ENCODE measurements around the gene GALNT15. TPM values are rescaled to one million over a fixed set of nuclear protein-coding genes. Genes with fewer than 3 reads are reported as not detected.

Gene GALNT15
- 10 to 100 TPM in 8 of 9 donors, 1 to 10 TPM in 1; 2.9 to 22.8 (median 15.0) TPM for total RNA-seq
- polyA plus RNA-seq, result 10 to 100 TPM in 1 of 3 donors, 1 to 10 TPM in 2; 6.6 to 10.8 (median 7.4) TPM
- long read RNA-seq, donor 1, result 0 reads
- long read RNA-seq, donor 2, full-length matches to known transcripts, result 1 of 1 reads
- long read RNA-seq, donor 2, partial matches to known transcripts, result 0 of 1 reads
- long read RNA-seq, donor 2, other reads (novel, unspliced or antisense), result 0 of 1 reads
- long read RNA-seq, donor 3, full-length matches to known transcripts, result 1 of 1 reads
- long read RNA-seq, donor 3, partial matches to known transcripts, result 0 of 1 reads
- long read RNA-seq, donor 3, other reads (novel, unspliced or antisense), result 0 of 1 reads
- long read RNA-seq, donor 4, full-length matches to known transcripts, result 3 of 7 reads
- long read RNA-seq, donor 4, partial matches to known transcripts, result 2 of 7 reads
- long read RNA-seq, donor 4, other reads (novel, unspliced or antisense), result 2 of 7 reads
- long read RNA-seq, donor 5, full-length matches to known transcripts, result 37 of 45 reads
- long read RNA-seq, donor 5, partial matches to known transcripts, result 3 of 45 reads
- long read RNA-seq, donor 5, other reads (novel, unspliced or antisense), result 5 of 45 reads
- long read RNA-seq, donor 6, full-length matches to known transcripts, result 2 of 2 reads
- long read RNA-seq, donor 6, partial matches to known transcripts, result 0 of 2 reads
- long read RNA-seq, donor 6, other reads (novel, unspliced or antisense), result 0 of 2 reads
- long read RNA-seq, donor 7, result 0 reads
- long read RNA-seq, donor 8, full-length matches to known transcripts, result 2 of 112 reads
- long read RNA-seq, donor 8, partial matches to known transcripts, result 0 of 112 reads
- long read RNA-seq, donor 8, other reads (novel, unspliced or antisense), result 110 of 112 reads
- long read RNA-seq, donor 9, result 0 reads
- long read RNA-seq, donor 10, result 0 reads

DNA sequence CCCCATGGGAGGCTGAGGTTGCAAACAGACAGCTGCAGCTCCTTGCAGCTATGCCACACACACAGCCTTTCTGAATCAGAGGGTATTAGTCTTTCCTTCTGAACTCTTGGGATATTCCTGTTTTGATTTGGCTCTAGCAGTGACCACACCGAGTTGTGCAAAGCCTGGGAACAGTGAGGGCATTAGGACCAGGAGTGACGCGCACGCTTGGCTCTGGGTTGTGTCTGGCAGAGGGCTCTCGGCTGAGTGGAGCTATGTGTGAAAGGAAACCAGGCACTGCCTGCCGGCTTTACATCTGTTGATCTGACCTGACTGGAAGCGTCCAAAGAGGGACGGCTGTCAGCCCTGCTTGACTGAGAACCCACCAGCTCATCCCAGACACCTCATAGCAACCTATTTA lies at the start of gene GALNT15:
GALNT15 (plus strand) TSS at position 292 of the 400 bp plus-strand sequence. CDS start 472 bp downstream, outside the sequence.
- WGBS, 4 donors, result 16 to 25% (median 23%) methylated on average over 2 to 8 of the region's 8 CpGs
- Histone ChIP-seq H3K9me3 (replicated peaks in 1 of 3) (no peaks in the 10 kb centered on the region), H3K27me3 (no peaks in the 10 kb centered on the region), H3K36me3 (replicated peaks in 1 of 2) (no peaks in the 10 kb centered on the region), H3K27ac (peak within 1 kb of the TSS in 2 of 5 donors; percentile 45 to 80), H3K4me1 (replicated peaks in 1 of 2) (peaks cover 0 to 13% of the 10 kb centered on the region in 2 donors), H3K4me3 (peak within 1 kb of the TSS in 1 of 4 donors; percentile 35)
- intact Hi-C loops (cut with DNase I), result loop anchor here in 1 of 2 donors (10.0 kb wide), 1 partner anchor 360 kb away; no protein-coding TSS in a partner anchor
- TF ChIP-seq, protein P1, sequence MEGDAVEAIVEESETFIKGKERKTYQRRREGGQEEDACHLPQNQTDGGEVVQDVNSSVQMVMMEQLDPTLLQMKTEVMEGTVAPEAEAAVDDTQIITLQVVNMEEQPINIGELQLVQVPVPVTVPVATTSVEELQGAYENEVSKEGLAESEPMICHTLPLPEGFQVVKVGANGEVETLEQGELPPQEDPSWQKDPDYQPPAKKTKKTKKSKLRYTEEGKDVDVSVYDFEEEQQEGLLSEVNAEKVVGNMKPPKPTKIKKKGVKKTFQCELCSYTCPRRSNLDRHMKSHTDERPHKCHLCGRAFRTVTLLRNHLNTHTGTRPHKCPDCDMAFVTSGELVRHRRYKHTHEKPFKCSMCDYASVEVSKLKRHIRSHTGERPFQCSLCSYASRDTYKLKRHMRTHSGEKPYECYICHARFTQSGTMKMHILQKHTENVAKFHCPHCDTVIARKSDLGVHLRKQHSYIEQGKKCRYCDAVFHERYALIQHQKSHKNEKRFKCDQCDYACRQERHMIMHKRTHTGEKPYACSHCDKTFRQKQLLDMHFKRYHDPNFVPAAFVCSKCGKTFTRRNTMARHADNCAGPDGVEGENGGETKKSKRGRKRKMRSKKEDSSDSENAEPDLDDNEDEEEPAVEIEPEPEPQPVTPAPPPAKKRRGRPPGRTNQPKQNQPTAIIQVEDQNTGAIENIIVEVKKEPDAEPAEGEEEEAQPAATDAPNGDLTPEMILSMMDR (IDR thresholded peaks at IDR 0.05), result no peak
- no peak for TF ChIP-seq POLR2A (IDR thresholded peaks at IDR 0.05)
- peak; percentile 66 to 93 (median 84) for DNase-seq

- H3K4me1 ChIP-seq (replicated peaks in 1 of 2), result no peaks in the 10 kb centered on the region
- DNase-seq, result no peak
- WGBS, 4 donors, result 93 to 96% (median 94%) methylated on average over 5 to 8 of the region's 8 CpGs
Measured at GRCh38 chr3:16126634-16127033, 47.8 kb upstream of the GALNT15 start.

GRCh38 chr3:16127249-16127648 lies 47.2 kb upstream of the GALNT15 start:
- Histone ChIP-seq H3K27me3 (no peaks in the 10 kb centered on the region), H3K4me3 (no peak overlapping the region), H3K36me3 (replicated peaks in 1 of 2) (no peaks in the 10 kb centered on the region), H3K27ac (no peak overlapping the region), H3K9me3 (replicated peaks in 1 of 3) (no peaks in the 10 kb centered on the region), H3K4me1 (replicated peaks in 1 of 2) (no peaks in the 10 kb centered on the region)
- intact Hi-C loops (cut with DNase I), result no loop called here
- TF ChIP-seq, protein P1 (IDR thresholded peaks at IDR 0.05), result no peak
- no peak for TF ChIP-seq POLR2A (IDR thresholded peaks at IDR 0.05)
- 93 to 96% (median 96%) methylated on average over 8 of the region's 8 CpGs for WGBS, 4 donors
- no peak for DNase-seq

More at GRCh38 chr3:16126634-16127033, 47.8 kb upstream of the GALNT15 start:
- Histone ChIP-seq H3K4me3 (no peak overlapping the region), H3K27ac (no peak overlapping the region), H3K36me3 (replicated peaks in 1 of 2) (no peaks in the 10 kb centered on the region), H3K9me3 (replicated peaks in 1 of 3) (no peaks in the 10 kb centered on the region), H3K27me3 (no peaks in the 10 kb centered on the region)
- no peak for TF ChIP-seq POLR2A (IDR thresholded peaks at IDR 0.05)
- TF ChIP-seq, protein P1 (IDR thresholded peaks at IDR 0.05), result no peak
- intact Hi-C loops (cut with DNase I), result no loop called here

DNA sequence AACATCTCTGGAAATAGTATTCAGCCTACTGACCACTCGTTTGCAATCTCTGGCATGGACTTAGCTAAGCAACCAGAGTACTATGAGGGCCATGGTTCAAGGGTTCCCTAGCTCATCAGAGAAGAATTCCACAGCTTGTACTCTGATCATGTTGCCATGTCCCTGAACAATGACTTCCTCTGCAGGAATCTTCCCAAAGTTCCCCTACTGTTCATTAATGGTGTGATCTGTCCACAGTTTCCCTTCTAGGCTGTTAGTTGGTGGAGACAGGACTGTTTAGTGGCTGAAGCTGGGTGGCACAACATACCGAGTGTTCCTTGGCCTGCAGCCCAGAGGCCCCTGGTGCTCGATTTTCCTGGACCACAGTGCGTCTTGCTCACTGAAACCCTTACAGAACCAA lies 44.4 kb upstream of the GALNT15 start:
- Histone ChIP-seq H3K27me3 (no peaks in the 10 kb centered on the region), H3K27ac (peak overlapping the region in 1 of 5 donors; percentile 11), H3K4me1 (replicated peaks in 1 of 2) (no peaks in the 10 kb centered on the region), H3K9me3 (replicated peaks in 1 of 3) (no peaks in the 10 kb centered on the region), H3K36me3 (replicated peaks in 1 of 2) (no peaks in the 10 kb centered on the region), H3K4me3 (no peak overlapping the region)
- intact Hi-C loops (cut with DNase I), result no loop called here
- TF ChIP-seq, protein P1 (IDR thresholded peaks at IDR 0.05), result no peak
- no peak for TF ChIP-seq POLR2A (IDR thresholded peaks at IDR 0.05)
- no peak for DNase-seq
- WGBS, 4 donors, result 60 to 68% (median 66%) methylated on average over 2 to 4 of the region's 4 CpGs
